ENCODE results near the gene XAB2.
A peak's percentile ranks its signal among the peaks of the same experiment; 100 is the strongest.

Gene XAB2

DNA sequence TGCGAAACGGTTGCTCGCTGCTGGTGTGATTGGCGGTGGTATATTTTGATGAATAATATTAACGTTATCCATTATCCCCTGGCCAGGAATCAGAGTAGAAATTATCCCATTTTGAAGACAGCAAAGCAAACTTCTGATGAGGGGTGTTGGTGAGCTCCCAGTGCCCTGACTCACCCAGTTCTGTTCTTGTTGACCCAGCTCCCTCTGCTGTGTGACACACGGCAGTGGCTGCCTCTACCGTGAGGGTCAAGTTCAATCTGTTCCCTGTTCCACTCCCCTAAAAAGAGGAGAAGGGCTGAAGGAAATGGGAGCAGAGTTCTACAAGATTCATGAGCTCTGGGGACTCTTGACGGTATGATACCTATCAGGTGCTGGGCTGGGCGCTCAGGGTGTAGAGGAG, 31.7 kb downstream of the XAB2 start:
- no peak for DNase-seq (ENCODE audit: extremely low read depth, insufficient read length)
- TF ChIP-seq, protein P1, sequence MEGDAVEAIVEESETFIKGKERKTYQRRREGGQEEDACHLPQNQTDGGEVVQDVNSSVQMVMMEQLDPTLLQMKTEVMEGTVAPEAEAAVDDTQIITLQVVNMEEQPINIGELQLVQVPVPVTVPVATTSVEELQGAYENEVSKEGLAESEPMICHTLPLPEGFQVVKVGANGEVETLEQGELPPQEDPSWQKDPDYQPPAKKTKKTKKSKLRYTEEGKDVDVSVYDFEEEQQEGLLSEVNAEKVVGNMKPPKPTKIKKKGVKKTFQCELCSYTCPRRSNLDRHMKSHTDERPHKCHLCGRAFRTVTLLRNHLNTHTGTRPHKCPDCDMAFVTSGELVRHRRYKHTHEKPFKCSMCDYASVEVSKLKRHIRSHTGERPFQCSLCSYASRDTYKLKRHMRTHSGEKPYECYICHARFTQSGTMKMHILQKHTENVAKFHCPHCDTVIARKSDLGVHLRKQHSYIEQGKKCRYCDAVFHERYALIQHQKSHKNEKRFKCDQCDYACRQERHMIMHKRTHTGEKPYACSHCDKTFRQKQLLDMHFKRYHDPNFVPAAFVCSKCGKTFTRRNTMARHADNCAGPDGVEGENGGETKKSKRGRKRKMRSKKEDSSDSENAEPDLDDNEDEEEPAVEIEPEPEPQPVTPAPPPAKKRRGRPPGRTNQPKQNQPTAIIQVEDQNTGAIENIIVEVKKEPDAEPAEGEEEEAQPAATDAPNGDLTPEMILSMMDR (IDR thresholded peaks at IDR 0.05; ENCODE audit: insufficient read depth, low read length, poor library complexity, severe bottlenecking) = no peak
- H3K4me3 ChIP-seq (replicated peaks; ENCODE audit: low read depth, low read length) = no peak overlapping the region
- H3K27me3 ChIP-seq (replicated peaks; ENCODE audit: control insufficient read depth, insufficient read depth, low read length) = no peaks in the 10 kb centered on the region
- H3K36me3 ChIP-seq (ENCODE audit: control insufficient read depth, insufficient read depth, low read length) = no peaks in the 10 kb centered on the region

GRCh38 chr19:7596211-7596937, 33.0 kb downstream of the XAB2 start:
- no peaks in the 10 kb centered on the region for H3K27me3 ChIP-seq (replicated peaks; ENCODE audit: control insufficient read depth, insufficient read depth, low read length)
- H3K36me3 ChIP-seq (ENCODE audit: control insufficient read depth, insufficient read depth, low read length) = no peaks in the 10 kb centered on the region
- peak overlapping the region; percentile 67 for H3K4me3 ChIP-seq (replicated peaks; ENCODE audit: low read depth, low read length)
- DNase-seq (ENCODE audit: extremely low read depth, insufficient read length) = no peak
- TF ChIP-seq, protein P1 (IDR thresholded peaks at IDR 0.05; ENCODE audit: insufficient read depth, low read length, poor library complexity, severe bottlenecking) = peak; percentile 35

DNA sequence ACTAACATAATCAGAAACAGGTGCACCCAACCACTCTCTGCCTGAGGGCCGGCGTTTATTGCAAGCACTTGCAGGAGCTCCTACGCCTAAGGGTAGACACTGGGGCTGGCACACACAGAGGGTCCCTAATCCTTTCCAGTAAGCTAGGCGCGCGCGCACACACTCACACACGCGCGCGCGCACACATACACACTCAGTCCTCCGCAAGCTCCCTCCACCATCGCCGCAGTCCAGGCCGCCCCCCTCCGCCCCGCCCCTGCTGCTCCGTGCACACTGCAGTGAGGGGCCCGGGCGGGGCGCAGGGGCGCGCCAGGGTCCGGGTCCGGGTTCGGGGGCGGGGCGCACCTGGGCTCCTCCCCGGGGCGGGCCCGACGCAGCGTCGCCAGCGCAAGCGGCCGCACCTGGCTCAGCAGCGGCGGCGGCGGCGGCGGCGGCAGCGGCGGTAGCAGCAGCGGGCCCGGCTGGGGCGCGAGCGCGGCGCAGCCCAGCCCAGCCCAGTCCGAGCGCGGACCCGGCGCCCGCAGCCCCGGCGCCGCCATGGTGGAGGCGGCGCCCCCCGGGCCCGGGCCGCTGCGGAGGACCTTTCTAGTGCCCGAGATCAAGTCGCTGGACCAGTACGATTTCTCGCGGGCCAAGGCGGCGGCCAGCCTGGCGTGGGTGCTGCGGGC, 33.7 kb downstream of the XAB2 start, which contains the start of gene CAMSAP3:
CAMSAP3 (plus strand) TSS at position 398 of the 668 bp plus-strand sequence; CDS start at position 538, 140 bp downstream.
- DNase-seq (ENCODE audit: extremely low read depth, insufficient read length) = peak; percentile 52

GRCh38 chr19:7590256-7590655, 39.1 kb downstream of the XAB2 start:
- TF ChIP-seq, protein P1 (IDR thresholded peaks at IDR 0.05; ENCODE audit: insufficient read depth, low read length, poor library complexity, severe bottlenecking) = no peak
- no peaks in the 10 kb centered on the region for H3K27me3 ChIP-seq (replicated peaks; ENCODE audit: control insufficient read depth, insufficient read depth, low read length)
- no peak overlapping the region for H3K4me3 ChIP-seq (replicated peaks; ENCODE audit: low read depth, low read length)
- no peaks in the 10 kb centered on the region for H3K36me3 ChIP-seq (ENCODE audit: control insufficient read depth, insufficient read depth, low read length)
- no peak for DNase-seq (ENCODE audit: extremely low read depth, insufficient read length)

More for the DNA sequence above, 33.7 kb downstream of the XAB2 start, which contains the start of gene CAMSAP3:
- no peaks in the 10 kb centered on the region for H3K36me3 ChIP-seq (ENCODE audit: control insufficient read depth, insufficient read depth, low read length)
- no peaks in the 10 kb centered on the region for H3K27me3 ChIP-seq (replicated peaks; ENCODE audit: control insufficient read depth, insufficient read depth, low read length)
- H3K4me3 ChIP-seq (replicated peaks; ENCODE audit: low read depth, low read length) = peak within 1 kb of the TSS; percentile 67
- TF ChIP-seq, protein P1 (IDR thresholded peaks at IDR 0.05; ENCODE audit: insufficient read depth, low read length, poor library complexity, severe bottlenecking) = no peak

GRCh38 chr19:7589822-7590221, 39.5 kb downstream of the XAB2 start:
- TF ChIP-seq, protein P1 (IDR thresholded peaks at IDR 0.05; ENCODE audit: insufficient read depth, low read length, poor library complexity, severe bottlenecking) = no peak
- no peak for DNase-seq (ENCODE audit: extremely low read depth, insufficient read length)
- Histone ChIP-seq H3K36me3 (ENCODE audit: control insufficient read depth, insufficient read depth, low read length) (no peaks in the 10 kb centered on the region), H3K4me3 (replicated peaks; ENCODE audit: low read depth, low read length) (no peak overlapping the region), H3K27me3 (replicated peaks; ENCODE audit: control insufficient read depth, insufficient read depth, low read length) (no peaks in the 10 kb centered on the region)
